Measurements from ENCODE around the gene CHST8. TPM values are rescaled to one million over a fixed set of nuclear protein-coding genes. Genes with fewer than 3 reads are reported as not detected.

CHST8 gene, protein sequence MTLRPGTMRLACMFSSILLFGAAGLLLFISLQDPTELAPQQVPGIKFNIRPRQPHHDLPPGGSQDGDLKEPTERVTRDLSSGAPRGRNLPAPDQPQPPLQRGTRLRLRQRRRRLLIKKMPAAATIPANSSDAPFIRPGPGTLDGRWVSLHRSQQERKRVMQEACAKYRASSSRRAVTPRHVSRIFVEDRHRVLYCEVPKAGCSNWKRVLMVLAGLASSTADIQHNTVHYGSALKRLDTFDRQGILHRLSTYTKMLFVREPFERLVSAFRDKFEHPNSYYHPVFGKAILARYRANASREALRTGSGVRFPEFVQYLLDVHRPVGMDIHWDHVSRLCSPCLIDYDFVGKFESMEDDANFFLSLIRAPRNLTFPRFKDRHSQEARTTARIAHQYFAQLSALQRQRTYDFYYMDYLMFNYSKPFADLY
- total RNA-seq (2021), result not detected in 2 replicates
- Bru-seq, nascent RNA, result not detected
- not detected for BruChase-seq, experiment 1, labeled RNA remaining after a 2-hour chase
- percentile 1 among the genes with signal in this experiment for BruChase-seq, experiment 2, labeled RNA remaining after a 6-hour chase
- long read RNA-seq, result 0 reads

DNA sequence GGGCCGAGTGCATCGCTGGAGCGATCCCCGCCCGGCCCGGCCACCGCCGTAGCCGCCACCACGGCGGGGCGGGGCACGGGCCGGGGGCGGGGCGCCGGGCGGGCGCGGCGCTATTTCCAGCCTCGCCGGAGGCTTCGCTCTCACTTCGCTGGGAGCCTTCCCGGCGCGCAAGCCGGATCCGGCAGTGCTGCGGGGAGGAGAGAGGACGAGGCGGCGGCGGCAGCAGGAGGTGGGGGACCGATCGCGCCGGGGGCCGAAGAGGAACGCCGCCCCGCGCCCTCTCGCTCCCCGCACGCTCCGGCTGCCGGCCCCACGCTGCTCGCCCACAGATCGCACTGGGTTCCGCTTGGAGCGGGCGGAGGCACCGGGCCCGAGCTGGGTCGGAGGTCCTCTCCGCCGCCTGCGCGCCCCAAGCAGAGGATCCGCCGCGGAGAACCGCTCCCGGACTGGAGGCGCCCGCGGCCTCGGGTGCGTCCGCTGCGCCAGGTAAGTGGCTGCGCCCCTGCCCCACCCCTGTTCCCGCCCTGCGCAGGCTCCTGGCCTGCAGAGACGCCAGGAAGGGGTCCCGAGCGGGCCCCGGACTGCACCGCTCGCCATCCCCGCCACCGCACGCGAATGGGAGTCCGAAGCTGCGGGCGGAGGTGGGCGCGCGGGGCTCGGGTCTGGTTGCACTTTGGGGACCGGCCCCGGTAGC lies at the start of gene CHST8:
Gene CHST8 (plus strand): TSS at position 143 of the 694 bp plus-strand sequence. CDS start 67,309 bp downstream, outside the sequence.
- Histone ChIP-seq H3K79me2 (ENCODE audit: low read depth) (no peaks in the 10 kb centered on the region), H3K27me3 (ENCODE audit: insufficient read depth, low read depth) (peaks cover 69% of the 10 kb centered on the region), H3K9me3 (ENCODE audit: insufficient read depth, low read depth) (no peaks in the 10 kb centered on the region), H3F3A (ENCODE audit: insufficient read depth, low read depth) (no peaks in the 10 kb centered on the region), H2AFZ (no peak within 1 kb of the TSS), H3K36me3 (ENCODE audit: low read depth) (no peaks in the 10 kb centered on the region), H3K27ac (no peak within 1 kb of the TSS), H4K20me1 (ENCODE audit: insufficient read depth) (no peaks in the 10 kb centered on the region), H3K4me2 (no peak within 1 kb of the TSS), H3K9me2 (ENCODE audit: insufficient read depth) (no peaks in the 10 kb centered on the region), H3K4me3 (no peak within 1 kb of the TSS), H3K4me1 (replicated peaks; ENCODE audit: insufficient read depth) (no peaks in the 10 kb centered on the region)
- POLR2A ChIA-PET (ENCODE audit: unreplicated experiment), result no interaction called here
- BruUV-seq (replicated peaks), result no TSS peak
- CTCF ChIA-PET, result no interaction called here
- TF ChIP-seq, protein P1, sequence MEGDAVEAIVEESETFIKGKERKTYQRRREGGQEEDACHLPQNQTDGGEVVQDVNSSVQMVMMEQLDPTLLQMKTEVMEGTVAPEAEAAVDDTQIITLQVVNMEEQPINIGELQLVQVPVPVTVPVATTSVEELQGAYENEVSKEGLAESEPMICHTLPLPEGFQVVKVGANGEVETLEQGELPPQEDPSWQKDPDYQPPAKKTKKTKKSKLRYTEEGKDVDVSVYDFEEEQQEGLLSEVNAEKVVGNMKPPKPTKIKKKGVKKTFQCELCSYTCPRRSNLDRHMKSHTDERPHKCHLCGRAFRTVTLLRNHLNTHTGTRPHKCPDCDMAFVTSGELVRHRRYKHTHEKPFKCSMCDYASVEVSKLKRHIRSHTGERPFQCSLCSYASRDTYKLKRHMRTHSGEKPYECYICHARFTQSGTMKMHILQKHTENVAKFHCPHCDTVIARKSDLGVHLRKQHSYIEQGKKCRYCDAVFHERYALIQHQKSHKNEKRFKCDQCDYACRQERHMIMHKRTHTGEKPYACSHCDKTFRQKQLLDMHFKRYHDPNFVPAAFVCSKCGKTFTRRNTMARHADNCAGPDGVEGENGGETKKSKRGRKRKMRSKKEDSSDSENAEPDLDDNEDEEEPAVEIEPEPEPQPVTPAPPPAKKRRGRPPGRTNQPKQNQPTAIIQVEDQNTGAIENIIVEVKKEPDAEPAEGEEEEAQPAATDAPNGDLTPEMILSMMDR (conservative IDR thresholded peaks at IDR 0.05), result no peak
- TF ChIP-seq EZH2 (IDR thresholded peaks at IDR 0.05; ENCODE audit: low read depth), result no peak
- no peak for DNase-seq
- intact Hi-C loops (cut with micrococcal nuclease; ENCODE audit: unreplicated experiment), result no loop called here

DNA sequence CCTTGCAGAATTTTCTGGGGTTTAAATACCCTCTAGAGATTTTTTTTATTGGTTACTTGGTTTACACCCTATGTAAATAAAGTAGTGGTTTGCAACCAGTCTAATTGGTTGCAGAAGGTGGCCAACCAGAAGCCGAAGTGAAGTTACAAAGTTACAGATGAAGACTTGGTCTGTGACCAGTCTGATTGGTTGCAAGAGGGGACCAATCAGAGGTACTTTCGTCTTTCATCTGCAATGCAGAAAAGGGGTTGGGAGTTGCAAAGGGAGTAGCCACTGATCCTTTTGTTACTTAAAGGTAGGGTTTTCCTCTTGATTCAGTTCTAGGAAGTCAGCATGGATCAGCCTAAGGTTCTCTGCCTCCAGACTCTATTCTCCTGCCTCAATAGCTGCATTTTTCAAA lies 48.8 kb upstream of the CHST8 start:
- no TSS peak for BruUV-seq (replicated peaks)

DNA sequence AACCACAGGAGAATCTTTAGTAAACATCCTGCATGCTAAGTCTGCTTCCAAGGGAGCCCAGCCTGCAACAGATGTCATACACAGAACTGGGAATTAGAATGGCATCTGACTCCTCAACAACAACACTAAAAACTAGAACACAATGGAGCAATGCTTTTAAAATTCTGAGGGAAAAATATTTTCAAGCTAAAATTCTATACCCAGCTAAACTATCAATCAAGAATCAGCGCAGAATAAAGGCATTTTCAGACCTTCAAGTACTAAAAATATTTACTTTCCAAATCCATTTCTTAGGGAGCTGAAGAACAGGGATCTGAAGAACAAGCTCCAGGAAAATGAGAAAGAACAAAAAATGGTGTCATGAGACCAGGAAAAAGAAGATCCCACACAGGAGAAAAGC lies 46.9 kb upstream of the CHST8 start:
- DNase-seq, result no peak
- ChIA-PET POLR2A (ENCODE audit: unreplicated experiment) (no interaction called here), CTCF (no interaction called here)
- Histone ChIP-seq H2AFZ (no peak overlapping the region), H3F3A (ENCODE audit: insufficient read depth, low read depth) (no peaks in the 10 kb centered on the region), H3K4me2 (no peak overlapping the region), H3K36me3 (ENCODE audit: low read depth) (no peaks in the 10 kb centered on the region), H3K79me2 (ENCODE audit: low read depth) (no peaks in the 10 kb centered on the region), H3K27ac (no peak overlapping the region), H3K9me2 (ENCODE audit: insufficient read depth) (no peaks in the 10 kb centered on the region), H4K20me1 (ENCODE audit: insufficient read depth) (no peaks in the 10 kb centered on the region), H3K4me1 (replicated peaks; ENCODE audit: insufficient read depth) (no peaks in the 10 kb centered on the region), H3K4me3 (no peak overlapping the region), H3K27me3 (ENCODE audit: insufficient read depth, low read depth) (peaks cover 25% of the 10 kb centered on the region), H3K9me3 (ENCODE audit: insufficient read depth, low read depth) (peaks cover 10% of the 10 kb centered on the region)
- TF ChIP-seq, protein P1 (conservative IDR thresholded peaks at IDR 0.05), result no peak
- TF ChIP-seq EZH2 (IDR thresholded peaks at IDR 0.05; ENCODE audit: low read depth), result no peak
- intact Hi-C loops (cut with micrococcal nuclease; ENCODE audit: unreplicated experiment), result no loop called here
- no TSS peak for BruUV-seq (replicated peaks)

More for the DNA sequence above, 48.8 kb upstream of the CHST8 start:
- Histone ChIP-seq H4K20me1 (ENCODE audit: insufficient read depth) (no peaks in the 10 kb centered on the region), H3K36me3 (ENCODE audit: low read depth) (no peaks in the 10 kb centered on the region), H3K4me1 (replicated peaks; ENCODE audit: insufficient read depth) (peaks cover 10% of the 10 kb centered on the region), H3K79me2 (ENCODE audit: low read depth) (no peaks in the 10 kb centered on the region), H3K27me3 (ENCODE audit: insufficient read depth, low read depth) (peaks cover 19% of the 10 kb centered on the region), H3K4me2 (no peak overlapping the region), H3K4me3 (no peak overlapping the region), H2AFZ (no peak overlapping the region), H3K9me3 (ENCODE audit: insufficient read depth, low read depth) (peaks cover 10% of the 10 kb centered on the region), H3F3A (ENCODE audit: insufficient read depth, low read depth) (no peaks in the 10 kb centered on the region), H3K27ac (no peak overlapping the region), H3K9me2 (ENCODE audit: insufficient read depth) (no peaks in the 10 kb centered on the region)
- intact Hi-C loops (cut with micrococcal nuclease; ENCODE audit: unreplicated experiment), result no loop called here
- TF ChIP-seq EZH2 (IDR thresholded peaks at IDR 0.05; ENCODE audit: low read depth), result no peak
- TF ChIP-seq, protein P1 (conservative IDR thresholded peaks at IDR 0.05), result no peak
- no peak for DNase-seq
- POLR2A ChIA-PET (ENCODE audit: unreplicated experiment), result no interaction called here
- CTCF ChIA-PET, result no interaction called here
